Stimulated activated naive CD8-positive, alpha-beta T cell treated with anti-CD3 and anti-CD28 coated beads, Interleukin-15, amount 100 ng/mL, for 72 hours (primary cell): Measurements from ENCODE around the gene ADCK1.
"Not testable (repeated sequence)": the region's sequence is repeated elsewhere in the genome, so short reads cannot be mapped to it uniquely, and the experiment has no call there.

ENCODE experiments used
- ATAC-seq: fragments of 150-1000 bp; cut with Tn5 transposase; 2 replicates; pipeline ENCODE4 v1.10.0; 2021; ENCODE audit warnings: mild to moderate bottlenecking, moderate library complexity
- DNase-seq, 2 donors: peaks; one replicate each; pipeline ENCODE4 v3.0.0; 2021 to 2022
- H3K27ac Mint-ChIP-seq, 2 donors: one replicate each; pipeline ENCODE4 v1.8.0; 2022; ENCODE audit warnings: mild to moderate bottlenecking in 2 of 2, mixed read lengths in 2 of 2, moderate library complexity in 2 of 2
- H3K27me3 Mint-ChIP-seq: one replicate; pipeline ENCODE4 v1.8.0; 2022; ENCODE audit warnings: mixed read lengths
- H3K4me1 Mint-ChIP-seq: one replicate; pipeline ENCODE4 v1.8.0; 2022; ENCODE audit warnings: mild to moderate bottlenecking, mixed read lengths
- H3K4me3 Mint-ChIP-seq, 2 donors: one replicate each; pipeline ENCODE4 v1.8.0; 2022; ENCODE audit warnings: mild to moderate bottlenecking in 2 of 2, mixed read lengths in 2 of 2, moderate library complexity in 1 of 2
- H3K9me3 Mint-ChIP-seq, 2 donors: one replicate each; pipeline ENCODE4 v1.8.0; 2022; ENCODE audit warnings: mixed read lengths in 2 of 2

ADCK1 gene

GRCh38 chr14:77799863-77800730 lies at the start of gene ADCK1:
Gene ADCK1, plus strand, starts transcription at chr14:77800109. Its CDS starts 18,870 bp downstream, at chr14:77818979.
- DNase-seq (peak; percentile 83 to 84), ATAC-seq (peak; percentile 95)
- Mint-ChIP-seq H3K27ac (peak within 1 kb of the TSS; percentile 91 to 94), H3K27me3 (no peaks in the 10 kb centered on the region), H3K4me1 (peaks cover 39% of the 10 kb centered on the region), H3K4me3 (peak within 1 kb of the TSS; percentile 92 to 95), H3K9me3 (no peaks in the 10 kb centered on the region)

GRCh38 chr14:77752266-77752665 lies 47.6 kb upstream of the ADCK1 start:
- Mint-ChIP-seq H3K27me3 (no peaks in the 10 kb centered on the region), H3K27ac (no peak overlapping the region), H3K9me3 (no peaks in the 10 kb centered on the region), H3K4me3 (no peak overlapping the region), H3K4me1 (peaks cover 31% of the 10 kb centered on the region)
- ATAC-seq (no peak), DNase-seq (no peak)

- H3K4me1 Mint-ChIP-seq, result peaks cover 38% of the 10 kb centered on the region
- peak overlapping the region; percentile 27 to 61 for H3K27ac Mint-ChIP-seq
- no peak for ATAC-seq
- H3K27me3 Mint-ChIP-seq, result no peaks in the 10 kb centered on the region
- no peaks in the 10 kb centered on the region for H3K9me3 Mint-ChIP-seq
- no peak for DNase-seq
- H3K4me3 Mint-ChIP-seq, result no peak overlapping the region
These were observed 47.0 kb upstream of the ADCK1 start for GRCh38 chr14:77752799-77753516.

GRCh38 chr14:77760381-77761204 lies 39.3 kb upstream of the ADCK1 start, which contains the start of gene SNW1:
Gene SNW1, minus strand, starts transcription at chr14:77761156. Its CDS starts 29 bp downstream, at chr14:77761127.
- Mint-ChIP-seq H3K4me1 (peaks cover 50% of the 10 kb centered on the region), H3K27ac (peak within 1 kb of the TSS; percentile 99), H3K27me3 (no peaks in the 10 kb centered on the region), H3K4me3 (peak within 1 kb of the TSS; percentile 92 to 96), H3K9me3 (no peaks in the 10 kb centered on the region)
- DNase-seq (peak; percentile 86 to 93), ATAC-seq (peak; percentile 96)

GRCh38 chr14:77761205-77761931 lies 38.5 kb upstream of the ADCK1 start:
- H3K4me1 Mint-ChIP-seq, result peaks cover 44% of the 10 kb centered on the region
- peak overlapping the region; percentile 92 to 96 for H3K4me3 Mint-ChIP-seq
- H3K9me3 Mint-ChIP-seq, result no peaks in the 10 kb centered on the region
- DNase-seq (peak in 1 of 2 donors; percentile 12), ATAC-seq (peak; percentile 22)
- peak overlapping the region; percentile 99 for H3K27ac Mint-ChIP-seq
- no peaks in the 10 kb centered on the region for H3K27me3 Mint-ChIP-seq

- H3K9me3 Mint-ChIP-seq, result no peaks in the 10 kb centered on the region
- no peak overlapping the region for H3K27ac Mint-ChIP-seq
- no peak overlapping the region for H3K4me3 Mint-ChIP-seq
- H3K27me3 Mint-ChIP-seq, result no peaks in the 10 kb centered on the region
- peaks cover 25% of the 10 kb centered on the region for H3K4me1 Mint-ChIP-seq
- no peak for DNase-seq
- no peak for ATAC-seq
These were observed 36.6 kb upstream of the ADCK1 start for GRCh38 chr14:77763316-77763715.

- no peak for DNase-seq
- ATAC-seq, result no peak
- H3K9me3 Mint-ChIP-seq, result no peaks in the 10 kb centered on the region
- H3K27me3 Mint-ChIP-seq, result no peaks in the 10 kb centered on the region
- H3K4me1 Mint-ChIP-seq, result peaks cover 19% of the 10 kb centered on the region
- H3K4me3 Mint-ChIP-seq, result no peak overlapping the region
- no peak overlapping the region for H3K27ac Mint-ChIP-seq
These were observed 35.9 kb upstream of the ADCK1 start for GRCh38 chr14:77763978-77764377.

- ATAC-seq, H3K9me3 Mint-ChIP-seq, DNase-seq, H3K4me1 Mint-ChIP-seq, H3K4me3 Mint-ChIP-seq, H3K27ac Mint-ChIP-seq, H3K27me3 Mint-ChIP-seq: not testable (repeated sequence)
These were observed 31.4 kb upstream of the ADCK1 start for GRCh38 chr14:77768442-77769069.

GRCh38 chr14:77773966-77774365 lies 25.9 kb upstream of the ADCK1 start:
- not testable (repeated sequence) for H3K9me3 Mint-ChIP-seq, ATAC-seq, H3K27me3 Mint-ChIP-seq, DNase-seq, H3K4me1 Mint-ChIP-seq, H3K4me3 Mint-ChIP-seq, H3K27ac Mint-ChIP-seq

GRCh38 chr14:77782202-77782601 lies 17.7 kb upstream of the ADCK1 start:
- H3K4me1 Mint-ChIP-seq, result no peaks in the 10 kb centered on the region
- H3K9me3 Mint-ChIP-seq, result no peaks in the 10 kb centered on the region
- DNase-seq, result no peak
- no peak for ATAC-seq
- H3K27me3 Mint-ChIP-seq, result no peaks in the 10 kb centered on the region
- H3K27ac Mint-ChIP-seq, result no peak overlapping the region
- no peak overlapping the region for H3K4me3 Mint-ChIP-seq

GRCh38 chr14:77786148-77786547 lies 13.8 kb upstream of the ADCK1 start:
- no peak for DNase-seq
- Mint-ChIP-seq H3K27ac (no peak overlapping the region), H3K27me3 (no peaks in the 10 kb centered on the region), H3K4me1 (peaks cover 6% of the 10 kb centered on the region), H3K4me3 (no peak overlapping the region), H3K9me3 (no peaks in the 10 kb centered on the region)
- ATAC-seq, result no peak

- peak overlapping the region in 1 of 2 donors; percentile 13 for H3K27ac Mint-ChIP-seq
- no peak overlapping the region for H3K4me3 Mint-ChIP-seq
- H3K27me3 Mint-ChIP-seq, result no peaks in the 10 kb centered on the region
- ATAC-seq (no peak), DNase-seq (no peak)
- H3K4me1 Mint-ChIP-seq, result peaks cover 6% of the 10 kb centered on the region
- H3K9me3 Mint-ChIP-seq, result no peaks in the 10 kb centered on the region
These were observed 9.2 kb upstream of the ADCK1 start for GRCh38 chr14:77790566-77791224.

GRCh38 chr14:77791225-77791600 lies 8.7 kb upstream of the ADCK1 start:
- Mint-ChIP-seq H3K4me3 (no peak overlapping the region), H3K9me3 (no peaks in the 10 kb centered on the region), H3K27ac (peak overlapping the region in 1 of 2 donors; percentile 13), H3K27me3 (no peaks in the 10 kb centered on the region), H3K4me1 (peaks cover 6% of the 10 kb centered on the region)
- ATAC-seq (no peak), DNase-seq (no peak)

GRCh38 chr14:77793255-77793654 lies 6.7 kb upstream of the ADCK1 start:
- not testable (repeated sequence) for H3K4me1 Mint-ChIP-seq

More at GRCh38 chr14:77793255-77793654, 6.7 kb upstream of the ADCK1 start:
- H3K27me3 Mint-ChIP-seq, DNase-seq, H3K27ac Mint-ChIP-seq, H3K4me3 Mint-ChIP-seq, ATAC-seq, H3K9me3 Mint-ChIP-seq: not testable (repeated sequence)
